K562 (cell line): ENCODE data around the gene ATXN1. TPM values are rescaled to one million over a fixed set of nuclear protein-coding genes. Genes with fewer than 3 reads are reported as not detected.

Experiments
- ATAC-seq: fragments of 200-7000 bp; cut with Tn5 transposase; 3 replicates; pipeline ENCODE4 v1.9.1; 2020; ENCODE audit warnings: moderate library complexity
- BruUV-seq: library from RNA; stranded (reverse); fragments of 400-500 nt; replicated peaks from 2 replicates; lab custom pipeline; 2021; lab: Mats Ljungman, UMichigan
- CTCF ChIA-PET: fragments of 300-600 bp; formaldehyde crosslinking; extraction: SDS; loops from one replicate; lab custom pipeline; 2021; ENCODE audit warnings: low intra/inter-chr PET ratio; lab: Yijun Ruan, JAX
- POLR2A ChIA-PET: fragments of 300-600, 350-650 bp; sonication (Branson Sonifier 250); formaldehyde crosslinking; extraction: SDS; loops from one replicate; lab custom pipeline; 2021; ENCODE audit warnings: antibody characterized with exemption, inconsistent platforms; lab: Yijun Ruan, JAX
- DNase-seq, 4 experiments: peaks; one replicate each; pipeline versions ENCODE4 v3.0.0 to v3.0.0-alpha.2; 2011 to 2018; ENCODE audit warnings: low spot score in 3 of 4, mixed read lengths in 3 of 4; ENCODE audit errors: extremely low read depth in 1 of 4
- FAIRE-seq: peaks from 2 replicates; lab custom pipeline; 2011; peaks lifted over from hg19 to GRCh38; lab: Jason Lieb, UNC
- H2AFZ ChIP-seq: 2 replicates; pipeline ENCODE4 v1.6.0; 2011; ENCODE audit warnings: low read depth, low read length, control low read depth, inconsistent platforms
- H3K27ac ChIP-seq: fragments of 200-600 bp; 3 replicates; pipeline ENCODE4 v1.8.0; 2011; ENCODE audit warnings: low read depth, mild to moderate bottlenecking, control low read depth, inconsistent platforms, low read length, moderate library complexity, mixed read lengths; ENCODE audit errors: extremely low read depth
- H3K27me3 ChIP-seq, 2 experiments: fragments of 300-600 bp in 1 of 2; 2 replicates in 1 of 2; 3 replicates in 1 of 2; pipeline versions ENCODE4 v1.6.0 to v1.8.0; 2011; ENCODE audit warnings: inconsistent platforms in 2 of 2, low read length in 2 of 2, mild to moderate bottlenecking in 1 of 2, mixed read lengths in 1 of 2, moderate library complexity in 1 of 2; ENCODE audit not compliant: control insufficient read depth in 2 of 2, insufficient read depth in 2 of 2
- H3K36me3 ChIP-seq: fragments of 300-600 bp; 3 replicates; pipeline ENCODE4 v1.8.0; 2011; ENCODE audit warnings: mild to moderate bottlenecking, low read length, inconsistent platforms; ENCODE audit not compliant: control insufficient read depth, insufficient read depth
- H3K4me1 ChIP-seq, 2 experiments: fragments of 200-600 bp in 1 of 2; replicated peaks in 1 of 2; 2 replicates in 1 of 2; 3 replicates in 1 of 2; pipeline versions ENCODE4 v1.5.1 to v1.8.0; 2011; ENCODE audit warnings: inconsistent platforms in 2 of 2, low read length in 2 of 2, mild to moderate bottlenecking in 1 of 2, mixed read lengths in 1 of 2, moderate library complexity in 1 of 2; ENCODE audit not compliant: control insufficient read depth in 2 of 2, insufficient read depth in 2 of 2
- H3K4me2 ChIP-seq: 2 replicates; pipeline ENCODE4 v1.6.1; 2011; ENCODE audit warnings: low read length, control low read depth, inconsistent platforms, mixed read lengths; ENCODE audit not compliant: insufficient read depth
- H3K4me3 ChIP-seq: fragments of 200-600 bp; sonication (generic), shearing (Covaris generic); 2 replicates; pipeline ENCODE4 v1.5.1; 2016; ENCODE audit warnings: control low read depth, inconsistent platforms
- H3K79me2 ChIP-seq: fragments of 200-600 bp; 3 replicates; pipeline ENCODE4 v1.8.0; 2011; ENCODE audit warnings: low read length, inconsistent platforms; ENCODE audit not compliant: control insufficient read depth, insufficient read depth
- H3K9ac ChIP-seq, 2 experiments: 2 replicates each; pipeline versions ENCODE4 v1.6.0 to v1.6.1; 2011; ENCODE audit warnings: low read depth in 2 of 2, low read length in 2 of 2, control low read depth in 1 of 2, inconsistent platforms in 1 of 2, mild to moderate bottlenecking in 1 of 2, mixed read lengths in 1 of 2; ENCODE audit not compliant: insufficient read depth in 1 of 2
- H3K9me1 ChIP-seq: one replicate; pipeline ENCODE4 v1.6.0; 2011; ENCODE audit warnings: inconsistent platforms, mild to moderate bottlenecking, low read length, moderate library complexity; ENCODE audit not compliant: control insufficient read depth, insufficient read depth
- H3K9me3 ChIP-seq: replicated peaks from 2 replicates; pipeline ENCODE4 v1.5.1; 2011; ENCODE audit warnings: low read depth, low read length, inconsistent platforms; ENCODE audit not compliant: control insufficient read depth, insufficient read depth
- H4K20me1 ChIP-seq: replicated peaks from 2 replicates; pipeline ENCODE4 v1.6.1; 2011; ENCODE audit warnings: low read length, inconsistent platforms, mixed read lengths; ENCODE audit not compliant: control insufficient read depth, insufficient read depth
- ATF2 ChIP-seq: sonication (generic); formaldehyde crosslinking; IDR thresholded peaks from 2 replicates; pipeline ENCODE4 v1.8.1; 2022; ENCODE audit warnings: missing genetic modification reagents
- EGR1 ChIP-seq: fragments of 450-650 bp; conservative IDR thresholded peaks from 2 replicates; pipeline ENCODE4 v1.6.1; 2017; ENCODE audit warnings: mild to moderate bottlenecking
- FOXJ2 ChIP-seq: fragments of 200-800 bp; sonication (Bioruptor generic); IDR thresholded peaks from 2 replicates; pipeline ENCODE4 v1.6.1; 2016; ENCODE audit warnings: missing genetic modification characterization, missing compliant biosample characterization
- GMEB1 ChIP-seq: fragments of 250-450 bp; sonication (Bioruptor Pico); IDR thresholded peaks from 2 replicates; pipeline ENCODE4 v1.4.0; 2020; ENCODE audit warnings: mild to moderate bottlenecking
- HCFC1 ChIP-seq: IDR thresholded peaks from 2 replicates; pipeline ENCODE4 v1.6.1; 2012; ENCODE audit warnings: low read depth, low read length, improper control_type of control experiment
- KAT7 ChIP-seq: sonication (generic); formaldehyde crosslinking; IDR thresholded peaks from 2 replicates; pipeline ENCODE4 v1.8.0; 2022; ENCODE audit warnings: missing genetic modification reagents, mild to moderate bottlenecking, borderline replicate concordance
- NFXL1 ChIP-seq: fragments of 450-650 bp; formaldehyde crosslinking; IDR thresholded peaks from 2 replicates; pipeline ENCODE4 v1.4.0; 2021; ENCODE audit warnings: mild to moderate bottlenecking
- PHF8 ChIP-seq: fragments of 200-600 bp; sonication (generic); IDR thresholded peaks from 2 replicates; pipeline ENCODE4 v1.6.1; 2012; ENCODE audit warnings: mixed run types, mild to moderate bottlenecking, inconsistent platforms, low read length, moderate library complexity, borderline replicate concordance
- POLR2A ChIP-seq: fragments of 450-650 bp; conservative IDR thresholded peaks from 2 replicates; pipeline ENCODE4 v1.6.1; 2016
- RBM22 ChIP-seq: fragments of 200-400 bp; formaldehyde crosslinking; IDR thresholded peaks from 2 replicates; pipeline ENCODE4 v1.6.1; 2018; ENCODE audit warnings: low read length, low read depth; ENCODE audit not compliant: poor library complexity, severe bottlenecking
- SOX6 ChIP-seq: fragments of 450-650 bp; IDR thresholded peaks from 2 replicates; pipeline ENCODE4 v1.6.1; 2014; ENCODE audit warnings: mild to moderate bottlenecking
- ZBTB7A ChIP-seq: IDR thresholded peaks from 2 replicates; pipeline ENCODE4 v1.6.1; 2011; ENCODE audit warnings: low read depth, mild to moderate bottlenecking, low read length, moderate library complexity, borderline replicate concordance; ENCODE audit not compliant: control insufficient read depth
- ZNF584 ChIP-seq: fragments of 200-800 bp; sonication (Bioruptor generic); IDR thresholded peaks from 2 replicates; pipeline ENCODE4 v1.6.1; 2016; ENCODE audit warnings: low read depth, mild to moderate bottlenecking, missing genetic modification characterization, missing compliant biosample characterization
- ZNF75A ChIP-seq: fragments of 450-650 bp; formaldehyde crosslinking; IDR thresholded peaks from 2 replicates; pipeline ENCODE4 v1.4.0; 2020; ENCODE audit warnings: mild to moderate bottlenecking
- ZNF79 ChIP-seq: fragments of 250-450 bp; sonication (Bioruptor Pico); IDR thresholded peaks from 2 replicates; pipeline ENCODE4 v1.4.0; 2020; ENCODE audit warnings: low read depth, mild to moderate bottlenecking, moderate library complexity
- WGBS: fragments of 100-300 bp; shearing (Covaris generic); methylation state at CpG from one replicate; pipeline ENCODE4 v1.1.6; 2016; ENCODE audit warnings: low coverage, mixed read lengths; ENCODE audit not compliant: insufficient coverage; ENCODE audit errors: missing lambda C conversion rate; 5-methylcytosine and 5-hydroxymethylcytosine counted together
- in situ Hi-C: fragments of 300-500 bp; cut with MboI; formaldehyde crosslinking; loops from 4 replicates; pipeline ENCODE4 v1.15.0; 2018; ENCODE audit warnings: inconsistent platforms, mixed read lengths
- intact Hi-C: fragments of 100-400 bp; cut with micrococcal nuclease; formaldehyde crosslinking; loops from 2 replicates; pipeline ENCODE4 v1.14.2; 2022
- polyA plus RNA-seq, 8 experiments: library from polyadenylated mRNA; depleted of rRNA in 4 of 8; stranded (reverse) in 5 of 8; unstranded in 3 of 8; fragments of >200 nt; fragmentation: Nextera tagmentation in 2 of 8; fragmentation: Illumina TruSeq in 1 of 8; extraction: Ambion mirVana in 2 of 8; extraction: Trizol in 1 of 8; gene quantifications; 2 replicates each; pipeline versions ENCODE4 v1.2.1 to v1.2.3, GENCODE V29; 2011 to 2014; ENCODE audit warnings: inconsistent platforms in 1 of 8, missing spikeins in 1 of 8
- total RNA-seq, 7 experiments: library from RNA; depleted of rRNA in 6 of 7; stranded (reverse); fragments of >200 nt in 6 of 7; fragmentation: Illumina TruSeq in 2 of 7; extraction: Trizol in 2 of 7; gene quantifications; 2 replicates each; pipeline versions ENCODE4 v1.2.1 to v1.2.3, GENCODE V29; 2011 to 2021; ENCODE audit warnings: low replicate concordance in 1 of 7
- TF ChIP-seq, protein P1 (sequence below): fragments of 450-650 bp; IDR thresholded peaks from 2 replicates; pipeline ENCODE4 v1.6.1; 2016; ENCODE audit warnings: mild to moderate bottlenecking

ATXN1 gene
- total and polyA plus RNA-seq, 9 of the 15 experiments (the other 6 are each of a cell fraction or from before 2014, with no cell fraction given): under 0.01 to 1.2 (median 0.58) TPM

DNA sequence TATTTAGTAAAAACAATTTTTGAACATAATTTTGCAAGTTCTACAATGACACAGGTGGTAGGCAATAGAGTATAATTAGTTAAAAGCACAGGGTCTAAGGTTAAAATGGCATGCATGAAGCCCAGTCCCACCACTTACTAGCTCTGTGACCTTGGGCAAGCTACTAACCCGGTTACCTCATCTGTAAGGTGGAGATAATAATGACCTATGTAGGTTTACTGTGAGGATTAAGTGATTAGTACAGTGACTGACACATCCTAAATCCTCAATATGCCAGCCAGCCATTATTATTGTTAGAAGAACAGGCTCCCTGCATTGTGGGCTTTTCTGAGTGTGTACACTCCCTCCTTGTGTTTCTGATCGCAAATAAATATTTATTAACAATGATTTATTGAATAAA, 26.2 kb downstream of the ATXN1 start:
- Histone ChIP-seq H3K4me1 (no peaks in the 10 kb centered on the region), H3K27ac (no peak overlapping the region), H3K79me2 (no peaks in the 10 kb centered on the region)

More for the DNA sequence above, 26.2 kb downstream of the ATXN1 start:
- FAIRE-seq (no peak), ATAC-seq (no peak), DNase-seq (no peak)
- H3K9me3 ChIP-seq: no peaks in the 10 kb centered on the region
- no peaks in the 10 kb centered on the region; a peak in 2 of 5 replicates for H3K27me3 ChIP-seq
- no peak overlapping the region for H3K4me2 ChIP-seq
- POLR2A ChIA-PET: no interaction called here
- CTCF ChIA-PET: no interaction called here
- no peak overlapping the region for H3K4me3 ChIP-seq
- intact Hi-C loops: no loop called here
- no peaks in the 10 kb centered on the region for H4K20me1 ChIP-seq
- 5% methylated on average over 2 of the region's 2 CpGs for WGBS
- no peak overlapping the region for H3K9ac ChIP-seq
- in situ Hi-C loops: no loop called here
- H3K36me3 ChIP-seq: no peaks in the 10 kb centered on the region
- H2AFZ ChIP-seq: no peak overlapping the region
- no peaks in the 10 kb centered on the region for H3K9me1 ChIP-seq
- no TSS peak for BruUV-seq
- TF ChIP-seq FOXJ2: no peak
- TF ChIP-seq PHF8: no peak
- no peak for TF ChIP-seq EGR1
- TF ChIP-seq SOX6: no peak
- no peak for TF ChIP-seq RBM22
- no peak for TF ChIP-seq ZNF79 (CRISPR knock-in tag)
- TF ChIP-seq ZNF75A (CRISPR knock-in tag): no peak
- TF ChIP-seq HCFC1: no peak
- no peak for TF ChIP-seq ZBTB7A
- no peak for TF ChIP-seq KAT7 (CRISPR knock-in tag)
- TF ChIP-seq ZNF584 (CRISPR knock-in tag): no peak
- TF ChIP-seq ATF2 (CRISPR knock-in tag): no peak
- no peak for TF ChIP-seq NFXL1
- TF ChIP-seq, protein P1, sequence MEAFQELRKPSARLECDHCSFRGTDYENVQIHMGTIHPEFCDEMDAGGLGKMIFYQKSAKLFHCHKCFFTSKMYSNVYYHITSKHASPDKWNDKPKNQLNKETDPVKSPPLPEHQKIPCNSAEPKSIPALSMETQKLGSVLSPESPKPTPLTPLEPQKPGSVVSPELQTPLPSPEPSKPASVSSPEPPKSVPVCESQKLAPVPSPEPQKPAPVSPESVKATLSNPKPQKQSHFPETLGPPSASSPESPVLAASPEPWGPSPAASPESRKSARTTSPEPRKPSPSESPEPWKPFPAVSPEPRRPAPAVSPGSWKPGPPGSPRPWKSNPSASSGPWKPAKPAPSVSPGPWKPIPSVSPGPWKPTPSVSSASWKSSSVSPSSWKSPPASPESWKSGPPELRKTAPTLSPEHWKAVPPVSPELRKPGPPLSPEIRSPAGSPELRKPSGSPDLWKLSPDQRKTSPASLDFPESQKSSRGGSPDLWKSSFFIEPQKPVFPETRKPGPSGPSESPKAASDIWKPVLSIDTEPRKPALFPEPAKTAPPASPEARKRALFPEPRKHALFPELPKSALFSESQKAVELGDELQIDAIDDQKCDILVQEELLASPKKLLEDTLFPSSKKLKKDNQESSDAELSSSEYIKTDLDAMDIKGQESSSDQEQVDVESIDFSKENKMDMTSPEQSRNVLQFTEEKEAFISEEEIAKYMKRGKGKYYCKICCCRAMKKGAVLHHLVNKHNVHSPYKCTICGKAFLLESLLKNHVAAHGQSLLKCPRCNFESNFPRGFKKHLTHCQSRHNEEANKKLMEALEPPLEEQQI: no peak
- no peak for TF ChIP-seq POLR2A
- no peak for TF ChIP-seq GMEB1 (CRISPR knock-in tag)
